H1 (cell line): ENCODE measurements around the gene SMCHD1. TPM values are rescaled to one million over a fixed set of nuclear protein-coding genes. Genes with fewer than 3 reads are reported as not detected.

Experiments
- CTCF ChIA-PET: fragments of 300-600 bp; sonication (Branson Sonifier 250); formaldehyde crosslinking; loops from one replicate; lab custom pipeline; 2021; ENCODE audit not compliant: partially characterized antibody; lab: Charles Lee
- POLR2A ChIA-PET: fragments of 300-600 bp; sonication (Branson Sonifier 250); formaldehyde crosslinking; loops from one replicate; lab custom pipeline; 2021; ENCODE audit warnings: inconsistent platforms; ENCODE audit not compliant: partially characterized antibody; lab: Charles Lee
- DNase-seq, 2 experiments: peaks; one replicate each; pipeline versions ENCODE4 v3.0.0 to v3.0.0-alpha.2; 2010 to 2022; ENCODE audit warnings: low spot score in 2 of 2, low read depth in 1 of 2, mixed read lengths in 1 of 2
- FAIRE-seq: peaks from 2 replicates; lab custom pipeline; 2011; peaks lifted over from hg19 to GRCh38; lab: Jason Lieb, UNC
- H2AFZ ChIP-seq: 2 replicates; pipeline ENCODE4 v1.8.1; 2012; ENCODE audit warnings: low read length, inconsistent platforms
- H2AK5ac ChIP-seq: 2 replicates; pipeline ENCODE4 v1.6.1; 2013; ENCODE audit warnings: low read depth, low read length
- H2BK120ac ChIP-seq: replicated peaks from 2 replicates; pipeline ENCODE3; 2013; ENCODE audit warnings: low read depth, low read length, inconsistent platforms
- H2BK12ac ChIP-seq: 2 replicates; pipeline ENCODE4 v1.6.1; 2013; ENCODE audit warnings: low read depth, low read length
- H2BK15ac ChIP-seq: 2 replicates; pipeline ENCODE4 v1.6.1; 2013; ENCODE audit warnings: low read length
- H2BK20ac ChIP-seq: 2 replicates; pipeline ENCODE4 v1.6.1; 2013; ENCODE audit warnings: low read length
- H2BK5ac ChIP-seq: 2 replicates; pipeline ENCODE4 v1.6.1; 2013; ENCODE audit warnings: low read depth, low read length
- H3K14ac ChIP-seq: 2 replicates; pipeline ENCODE4 v1.6.1; 2013; ENCODE audit warnings: inconsistent platforms; ENCODE audit not compliant: insufficient read length
- H3K18ac ChIP-seq: 2 replicates; pipeline ENCODE4 v1.6.1; 2013; ENCODE audit warnings: low read length; ENCODE audit errors: extremely low read depth
- H3K23ac ChIP-seq: 2 replicates; pipeline ENCODE4 v1.6.1; 2013; ENCODE audit warnings: inconsistent platforms; ENCODE audit not compliant: insufficient read length
- H3K23me2 ChIP-seq: 2 replicates; pipeline ENCODE4 v1.6.1; 2013; ENCODE audit warnings: low read depth, low read length
- H3K27ac ChIP-seq: 2 replicates; pipeline ENCODE4 v1.6.1; 2011; ENCODE audit warnings: low read depth, low read length, inconsistent platforms
- H3K27me3 ChIP-seq, 4 experiments: replicated peaks in 1 of 4; 1 replicate in 1 of 4; 2 replicates in 3 of 4; pipeline versions ENCODE4 v1.6.1 to v1.8.1; 2011 to 2013; ENCODE audit warnings: low read length in 3 of 4, mild to moderate bottlenecking in 3 of 4, inconsistent platforms in 2 of 4, mixed read lengths in 2 of 4, moderate library complexity in 1 of 4; ENCODE audit not compliant: control insufficient read depth in 3 of 4, insufficient read depth in 3 of 4; ENCODE audit errors: extremely low read depth in 1 of 4
- H3K36me3 ChIP-seq, 4 experiments: 2 replicates each; pipeline versions ENCODE4 v1.6.1 to v1.8.1; 2011 to 2013; ENCODE audit warnings: mild to moderate bottlenecking in 4 of 4, low read length in 3 of 4, moderate library complexity in 2 of 4, control low read depth in 1 of 4, inconsistent platforms in 1 of 4; ENCODE audit not compliant: insufficient read depth in 4 of 4, control insufficient read depth in 2 of 4
- H3K4ac ChIP-seq: replicated peaks from 2 replicates; pipeline ENCODE3; 2013; ENCODE audit warnings: low read length, low read depth, mixed read lengths, inconsistent platforms; ENCODE audit not compliant: insufficient read length
- H3K4me1 ChIP-seq, 4 experiments: replicated peaks in 1 of 4; 1 replicate in 1 of 4; 2 replicates in 3 of 4; pipeline versions ENCODE4 v1.6.1 to v1.8.1; 2011 to 2013; ENCODE audit warnings: low read length in 3 of 4, inconsistent platforms in 2 of 4, mixed read lengths in 1 of 4; ENCODE audit not compliant: insufficient read depth in 4 of 4, control insufficient read depth in 3 of 4
- H3K4me2 ChIP-seq, 2 experiments: 2 replicates each; pipeline versions ENCODE4 v1.6.1 to v1.8.1; 2011 to 2013; ENCODE audit warnings: low read depth in 2 of 2, low read length in 2 of 2, control low read depth in 1 of 2, inconsistent platforms in 1 of 2, mild to moderate bottlenecking in 1 of 2; ENCODE audit not compliant: insufficient read depth in 1 of 2
- H3K4me3 ChIP-seq, 4 experiments: fragments of 200-600, 300-600 bp in 1 of 4; sonication (generic), shearing (Covaris generic), sonication (Bioruptor Twin) in 1 of 4; 2 replicates each; pipeline versions ENCODE4 v1.5.1 to v1.8.1; 2011 to 2016; ENCODE audit warnings: low read length in 4 of 4, low read depth in 3 of 4, control low read depth in 2 of 4, inconsistent platforms in 2 of 4, mild to moderate bottlenecking in 2 of 4, mixed read lengths in 1 of 4, moderate library complexity in 1 of 4; ENCODE audit not compliant: insufficient read depth in 2 of 4; ENCODE audit errors: extremely low read depth in 1 of 4
- H3K56ac ChIP-seq: replicated peaks from 2 replicates; pipeline ENCODE3; 2013; ENCODE audit warnings: low read depth, mild to moderate bottlenecking, mixed read lengths, low read length, inconsistent platforms; ENCODE audit not compliant: insufficient read length
- H3K79me1 ChIP-seq: 2 replicates; pipeline ENCODE4 v1.6.1; 2013; ENCODE audit warnings: low read depth, low read length, control low read depth
- H3K79me2 ChIP-seq, 2 experiments: 2 replicates each; pipeline versions ENCODE4 v1.6.1 to v1.8.1; 2012 to 2013; ENCODE audit warnings: low read length in 2 of 2, mild to moderate bottlenecking in 2 of 2, inconsistent platforms in 1 of 2; ENCODE audit not compliant: insufficient read depth in 2 of 2, control insufficient read depth in 1 of 2
- H3K9ac ChIP-seq, 4 experiments: replicated peaks in 1 of 4; 1 replicate in 1 of 4; 2 replicates in 3 of 4; pipeline versions ENCODE4 v1.6.1 to v1.8.1; 2011 to 2013; ENCODE audit warnings: low read depth in 3 of 4, low read length in 3 of 4, control low read depth in 2 of 4, mild to moderate bottlenecking in 2 of 4, moderate library complexity in 2 of 4, inconsistent platforms in 1 of 4; ENCODE audit errors: extremely low read depth in 1 of 4
- H3K9me3 ChIP-seq, 2 experiments: 2 replicates each; pipeline versions ENCODE4 v1.6.1 to v1.8.1; 2012 to 2013; ENCODE audit warnings: mild to moderate bottlenecking in 2 of 2, moderate library complexity in 2 of 2, control low read depth in 1 of 2, inconsistent platforms in 1 of 2, low read depth in 1 of 2, low read length in 1 of 2, mixed read lengths in 1 of 2; ENCODE audit not compliant: insufficient read depth in 2 of 2
- H4K20me1 ChIP-seq, 2 experiments: replicated peaks in 1 of 2; 2 replicates each; pipeline versions ENCODE3 to v1.8.1; 2011 to 2013; ENCODE audit warnings: inconsistent platforms in 2 of 2, low read length in 2 of 2, mild to moderate bottlenecking in 1 of 2; ENCODE audit not compliant: insufficient read depth in 2 of 2, control insufficient read depth in 1 of 2
- H4K5ac ChIP-seq: 2 replicates; pipeline ENCODE4 v1.6.1; 2013; ENCODE audit warnings: low read length, low read depth, mixed read lengths, inconsistent platforms; ENCODE audit not compliant: insufficient read length
- H4K8ac ChIP-seq: 2 replicates; pipeline ENCODE4 v1.8.0; 2013; ENCODE audit warnings: mild to moderate bottlenecking, moderate library complexity, low read length, inconsistent platforms; ENCODE audit not compliant: insufficient read depth; ENCODE audit errors: extremely low read depth
- H4K91ac ChIP-seq: replicated peaks from 2 replicates; pipeline ENCODE3; 2013; ENCODE audit warnings: low read length, mixed read lengths, inconsistent platforms; ENCODE audit not compliant: insufficient read length
- SIX5 ChIP-seq: IDR thresholded peaks from 2 replicates; pipeline ENCODE4 v1.6.1; 2011; ENCODE audit warnings: mild to moderate bottlenecking, low read depth, low read length
- WGBS, 2 experiments: shearing (Covaris generic) in 1 of 2; methylation state at CpG; one replicate each; pipeline versions ENCODE4 v1.1.6 to v1.1.7; 2013 to 2015; ENCODE audit warnings: low lambda C conversion rate in 2 of 2, mixed read lengths in 2 of 2, inconsistent platforms in 1 of 2, low coverage in 1 of 2, missing lambda C conversion rate in 1 of 2; ENCODE audit not compliant: insufficient replicate concordance in 2 of 2, insufficient coverage in 1 of 2, insufficient read length in 1 of 2; ENCODE audit errors: extremely low coverage in 1 of 2, missing lambda C conversion rate in 1 of 2; 5-methylcytosine and 5-hydroxymethylcytosine counted together
- polyA plus RNA-seq, 7 experiments: library from polyadenylated mRNA; depleted of rRNA in 3 of 7; stranded (reverse) in 5 of 7; unstranded in 2 of 7; fragments of >200 nt in 5 of 7; fragments of 200-250 nt in 2 of 7; gene quantifications; 1 replicate in 5 of 7; 2 replicates in 1 of 7; 4 replicates in 1 of 7; pipeline versions ENCODE4 v1.2.1 to v1.2.3, GENCODE V29; 2011 to 2013; ENCODE audit warnings: missing spikeins in 2 of 7, mixed read lengths in 2 of 7
- total RNA-seq: library from RNA; stranded (reverse); fragmentation: NEBNext Ultra II Directional; extraction: Animal tissue kit (Norgen Biotek cat#: 25700); gene quantifications from 2 replicates; pipeline ENCODE4 v1.2.1, GENCODE V29; 2021
- TF ChIP-seq, protein P1 (sequence below): IDR thresholded peaks from 2 replicates; pipeline ENCODE4 v1.6.1; 2011; ENCODE audit warnings: low read depth, mild to moderate bottlenecking, low read length; ENCODE audit not compliant: insufficient read depth

The SMCHD1 gene
- total and polyA plus RNA-seq, 2 of the 8 experiments (the other 6 are each of a cell fraction or from before 2014, with no cell fraction given), result 9.3 to 32.0 TPM

DNA sequence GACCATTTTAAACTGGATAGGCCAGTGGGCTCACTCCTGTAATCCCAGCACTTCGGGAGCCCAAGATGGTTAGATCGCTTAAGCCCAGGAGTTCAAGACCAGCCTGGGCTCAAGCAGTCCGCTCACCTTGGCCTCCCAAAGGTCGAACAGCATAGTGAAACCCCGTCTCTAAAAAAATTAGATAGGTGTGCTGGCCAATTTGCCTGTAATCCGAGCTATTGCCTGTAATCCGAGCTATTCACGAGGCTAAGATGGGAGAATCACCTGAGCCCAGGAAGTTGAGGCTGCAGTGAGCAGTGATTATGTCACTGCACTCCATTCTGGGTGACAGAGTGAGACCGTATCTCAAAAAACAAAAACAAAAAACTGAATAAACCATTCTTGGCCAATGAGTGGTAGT is 138.6 kb downstream of the SMCHD1 start:
- ChIA-PET CTCF (interaction anchor here (0.8 kb wide), 1 partner anchor 99 kb away, joined by 3 read pairs; no protein-coding TSS in a partner anchor), POLR2A (no interaction called here)
- Histone ChIP-seq H2BK15ac (no peak overlapping the region), H3K27me3 (no peaks in the 10 kb centered on the region), H3K23me2 (no peaks in the 10 kb centered on the region), H2BK20ac (no peak overlapping the region), H3K36me3 (peaks cover 0 to 26% (median 4%) of the 10 kb centered on the region in 4 experiments; a peak in 5 of 8 replicates), H2AFZ (no peak overlapping the region), H3K4ac (no peak overlapping the region), H2BK5ac (no peak overlapping the region), H3K23ac (no peak overlapping the region), H3K79me1 (no peaks in the 10 kb centered on the region), H2AK5ac (no peak overlapping the region), H3K9ac (no peak overlapping the region), H3K27ac (no peak overlapping the region), H3K9me3 (no peaks in the 10 kb centered on the region), H4K5ac (no peak overlapping the region), H3K56ac (no peak overlapping the region), H3K18ac (no peak overlapping the region), H3K4me3 (no peak overlapping the region), H3K4me2 (no peak overlapping the region), H4K20me1 (no peaks in the 10 kb centered on the region), H3K79me2 (no peaks in the 10 kb centered on the region), H2BK120ac (no peak overlapping the region), H4K91ac (no peak overlapping the region), H4K8ac (no peak overlapping the region), H3K14ac (no peak overlapping the region), H3K4me1 (no peaks in the 10 kb centered on the region), H2BK12ac (no peak overlapping the region)
- WGBS, 2 experiments, result 83% methylated on average over 9 of the region's 9 CpGs; no CpG with 5 or more reads in 1 of the 2 experiments
- FAIRE-seq (peak; percentile 7), DNase-seq (no peak)
- TF ChIP-seq SIX5, result 0 out of 2 replicates have a peak, but pooled peaks have one; percentile 16
- TF ChIP-seq, protein P1, sequence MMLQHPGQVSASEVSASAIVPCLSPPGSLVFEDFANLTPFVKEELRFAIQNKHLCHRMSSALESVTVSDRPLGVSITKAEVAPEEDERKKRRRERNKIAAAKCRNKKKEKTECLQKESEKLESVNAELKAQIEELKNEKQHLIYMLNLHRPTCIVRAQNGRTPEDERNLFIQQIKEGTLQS, result no peak
